ENCODE data around the gene USP3. TPM values are rescaled to one million over a fixed set of nuclear protein-coding genes. Genes with fewer than 3 reads are reported as not detected.

USP3 gene
- total RNA-seq, 1 experiment from 2014 or later: 36.6 TPM

DNA sequence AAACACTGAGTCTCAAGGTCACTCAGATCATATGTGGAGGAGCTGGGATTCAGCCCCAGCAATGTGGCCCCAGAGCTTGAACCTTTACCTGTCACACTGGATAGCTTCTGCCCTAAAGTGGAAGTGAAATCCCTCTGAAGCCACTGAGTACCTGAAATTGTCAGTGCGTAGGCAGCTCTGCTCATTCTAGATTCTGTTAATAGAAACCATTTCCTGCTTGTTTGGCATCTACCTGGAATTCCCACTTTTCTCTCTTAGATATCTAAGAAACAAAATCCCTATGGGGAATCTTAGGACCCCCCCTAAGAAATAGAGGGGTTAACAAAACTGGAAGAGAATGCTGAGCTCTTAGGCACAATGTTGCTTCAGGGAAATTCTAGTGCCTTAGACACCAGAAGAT is 122.6 kb downstream of the USP3 start:
- no peak overlapping the region for H3K27ac Mint-ChIP-seq
- DNase-seq (ENCODE audit: low spot score) (no peak), ATAC-seq (no peak)
- CTCF ChIA-PET: interaction anchor here (0.7 kb wide), 1 partner anchor 233 kb away, joined by 3 read pairs; no protein-coding TSS in a partner anchor
- no peaks in the 10 kb centered on the region for H3K27me3 Mint-ChIP-seq (ENCODE audit: low read depth)
- 0 out of 2 replicates have a peak, but pooled peaks cover 3% of the 10 kb centered on the region for H3K9me3 Mint-ChIP-seq
- POLR2A ChIA-PET: no interaction called here
- TF ChIP-seq, protein P1, sequence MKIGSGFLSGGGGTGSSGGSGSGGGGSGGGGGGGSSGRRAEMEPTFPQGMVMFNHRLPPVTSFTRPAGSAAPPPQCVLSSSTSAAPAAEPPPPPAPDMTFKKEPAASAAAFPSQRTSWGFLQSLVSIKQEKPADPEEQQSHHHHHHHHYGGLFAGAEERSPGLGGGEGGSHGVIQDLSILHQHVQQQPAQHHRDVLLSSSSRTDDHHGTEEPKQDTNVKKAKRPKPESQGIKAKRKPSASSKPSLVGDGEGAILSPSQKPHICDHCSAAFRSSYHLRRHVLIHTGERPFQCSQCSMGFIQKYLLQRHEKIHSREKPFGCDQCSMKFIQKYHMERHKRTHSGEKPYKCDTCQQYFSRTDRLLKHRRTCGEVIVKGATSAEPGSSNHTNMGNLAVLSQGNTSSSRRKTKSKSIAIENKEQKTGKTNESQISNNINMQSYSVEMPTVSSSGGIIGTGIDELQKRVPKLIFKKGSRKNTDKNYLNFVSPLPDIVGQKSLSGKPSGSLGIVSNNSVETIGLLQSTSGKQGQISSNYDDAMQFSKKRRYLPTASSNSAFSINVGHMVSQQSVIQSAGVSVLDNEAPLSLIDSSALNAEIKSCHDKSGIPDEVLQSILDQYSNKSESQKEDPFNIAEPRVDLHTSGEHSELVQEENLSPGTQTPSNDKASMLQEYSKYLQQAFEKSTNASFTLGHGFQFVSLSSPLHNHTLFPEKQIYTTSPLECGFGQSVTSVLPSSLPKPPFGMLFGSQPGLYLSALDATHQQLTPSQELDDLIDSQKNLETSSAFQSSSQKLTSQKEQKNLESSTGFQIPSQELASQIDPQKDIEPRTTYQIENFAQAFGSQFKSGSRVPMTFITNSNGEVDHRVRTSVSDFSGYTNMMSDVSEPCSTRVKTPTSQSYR (CRISPR knock-in tag; IDR thresholded peaks at IDR 0.05): no peak
- no peak for TF ChIP-seq JAZF1 (CRISPR knock-in tag; IDR thresholded peaks at IDR 0.05)
- TF ChIP-seq GTF2I (CRISPR knock-in tag; conservative IDR thresholded peaks at IDR 0.05): no peak
- TF ChIP-seq SMAD3 (CRISPR knock-in tag; IDR thresholded peaks at IDR 0.05; ENCODE audit: borderline replicate concordance): no peak
- TF ChIP-seq, protein P2, sequence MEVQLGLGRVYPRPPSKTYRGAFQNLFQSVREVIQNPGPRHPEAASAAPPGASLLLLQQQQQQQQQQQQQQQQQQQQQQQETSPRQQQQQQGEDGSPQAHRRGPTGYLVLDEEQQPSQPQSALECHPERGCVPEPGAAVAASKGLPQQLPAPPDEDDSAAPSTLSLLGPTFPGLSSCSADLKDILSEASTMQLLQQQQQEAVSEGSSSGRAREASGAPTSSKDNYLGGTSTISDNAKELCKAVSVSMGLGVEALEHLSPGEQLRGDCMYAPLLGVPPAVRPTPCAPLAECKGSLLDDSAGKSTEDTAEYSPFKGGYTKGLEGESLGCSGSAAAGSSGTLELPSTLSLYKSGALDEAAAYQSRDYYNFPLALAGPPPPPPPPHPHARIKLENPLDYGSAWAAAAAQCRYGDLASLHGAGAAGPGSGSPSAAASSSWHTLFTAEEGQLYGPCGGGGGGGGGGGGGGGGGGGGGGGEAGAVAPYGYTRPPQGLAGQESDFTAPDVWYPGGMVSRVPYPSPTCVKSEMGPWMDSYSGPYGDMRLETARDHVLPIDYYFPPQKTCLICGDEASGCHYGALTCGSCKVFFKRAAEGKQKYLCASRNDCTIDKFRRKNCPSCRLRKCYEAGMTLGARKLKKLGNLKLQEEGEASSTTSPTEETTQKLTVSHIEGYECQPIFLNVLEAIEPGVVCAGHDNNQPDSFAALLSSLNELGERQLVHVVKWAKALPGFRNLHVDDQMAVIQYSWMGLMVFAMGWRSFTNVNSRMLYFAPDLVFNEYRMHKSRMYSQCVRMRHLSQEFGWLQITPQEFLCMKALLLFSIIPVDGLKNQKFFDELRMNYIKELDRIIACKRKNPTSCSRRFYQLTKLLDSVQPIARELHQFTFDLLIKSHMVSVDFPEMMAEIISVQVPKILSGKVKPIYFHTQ (CRISPR knock-in tag; IDR thresholded peaks at IDR 0.05): no peak
- TF ChIP-seq ETV6 (CRISPR knock-in tag; IDR thresholded peaks at IDR 0.05): no peak
- no peak for TF ChIP-seq GABPB1 (CRISPR knock-in tag; IDR thresholded peaks at IDR 0.05)
- TF ChIP-seq, protein P3, sequence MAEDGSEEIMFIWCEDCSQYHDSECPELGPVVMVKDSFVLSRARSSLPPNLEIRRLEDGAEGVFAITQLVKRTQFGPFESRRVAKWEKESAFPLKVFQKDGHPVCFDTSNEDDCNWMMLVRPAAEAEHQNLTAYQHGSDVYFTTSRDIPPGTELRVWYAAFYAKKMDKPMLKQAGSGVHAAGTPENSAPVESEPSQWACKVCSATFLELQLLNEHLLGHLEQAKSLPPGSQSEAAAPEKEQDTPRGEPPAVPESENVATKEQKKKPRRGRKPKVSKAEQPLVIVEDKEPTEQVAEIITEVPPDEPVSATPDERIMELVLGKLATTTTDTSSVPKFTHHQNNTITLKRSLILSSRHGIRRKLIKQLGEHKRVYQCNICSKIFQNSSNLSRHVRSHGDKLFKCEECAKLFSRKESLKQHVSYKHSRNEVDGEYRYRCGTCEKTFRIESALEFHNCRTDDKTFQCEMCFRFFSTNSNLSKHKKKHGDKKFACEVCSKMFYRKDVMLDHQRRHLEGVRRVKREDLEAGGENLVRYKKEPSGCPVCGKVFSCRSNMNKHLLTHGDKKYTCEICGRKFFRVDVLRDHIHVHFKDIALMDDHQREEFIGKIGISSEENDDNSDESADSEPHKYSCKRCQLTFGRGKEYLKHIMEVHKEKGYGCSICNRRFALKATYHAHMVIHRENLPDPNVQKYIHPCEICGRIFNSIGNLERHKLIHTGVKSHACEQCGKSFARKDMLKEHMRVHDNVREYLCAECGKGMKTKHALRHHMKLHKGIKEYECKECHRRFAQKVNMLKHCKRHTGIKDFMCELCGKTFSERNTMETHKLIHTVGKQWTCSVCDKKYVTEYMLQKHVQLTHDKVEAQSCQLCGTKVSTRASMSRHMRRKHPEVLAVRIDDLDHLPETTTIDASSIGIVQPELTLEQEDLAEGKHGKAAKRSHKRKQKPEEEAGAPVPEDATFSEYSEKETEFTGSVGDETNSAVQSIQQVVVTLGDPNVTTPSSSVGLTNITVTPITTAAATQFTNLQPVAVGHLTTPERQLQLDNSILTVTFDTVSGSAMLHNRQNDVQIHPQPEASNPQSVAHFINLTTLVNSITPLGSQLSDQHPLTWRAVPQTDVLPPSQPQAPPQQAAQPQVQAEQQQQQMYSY (CRISPR knock-in tag; IDR thresholded peaks at IDR 0.05): no peak
- no peak for TF ChIP-seq ZNF263 (CRISPR knock-in tag; IDR thresholded peaks at IDR 0.05; ENCODE audit: low read depth)
- no peak for TF ChIP-seq SMAD4 (CRISPR knock-in tag; IDR thresholded peaks at IDR 0.05)
- H3K36me3 Mint-ChIP-seq: peaks cover 36% of the 10 kb centered on the region
- no peaks in the 10 kb centered on the region for H3K4me1 Mint-ChIP-seq
- no peak overlapping the region for H3K4me3 Mint-ChIP-seq

DNA sequence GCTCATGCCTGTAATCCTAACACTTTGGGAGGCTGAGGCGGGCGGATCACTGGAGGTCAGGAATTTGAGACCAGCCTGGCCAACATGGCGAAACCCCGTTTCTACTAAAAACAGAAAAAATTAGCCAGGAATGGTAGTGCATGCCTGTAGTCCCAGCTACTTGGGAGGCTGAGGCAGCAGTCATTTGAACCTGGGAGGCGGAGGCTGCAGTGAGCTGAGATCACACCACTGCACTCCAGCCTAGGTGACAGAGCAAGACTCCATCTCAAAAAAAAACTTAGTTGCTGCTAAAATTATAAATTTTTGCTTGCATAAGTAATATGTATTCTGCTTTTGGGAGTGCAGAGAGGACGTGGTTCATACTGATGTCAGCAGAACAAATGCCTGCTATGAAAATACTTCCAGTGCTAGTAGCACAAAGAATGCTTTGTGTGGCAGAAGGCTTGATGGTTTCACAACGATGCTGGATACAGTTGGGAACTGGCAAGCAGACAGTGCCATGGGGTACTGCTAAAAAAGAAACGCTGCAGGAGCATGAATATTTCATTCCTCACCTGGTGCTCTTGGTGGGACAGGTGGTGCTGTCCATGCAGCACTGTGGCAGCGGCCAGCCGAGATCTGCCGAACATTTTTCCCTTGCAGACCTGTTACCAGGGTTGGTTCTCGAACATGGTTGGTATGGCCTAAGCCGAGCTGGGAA is 123.9 kb downstream of the USP3 start:
- no peak overlapping the region for H3K4me3 Mint-ChIP-seq
- POLR2A ChIA-PET: no interaction called here
- H3K4me1 Mint-ChIP-seq: no peaks in the 10 kb centered on the region
- no peak overlapping the region for H3K27ac Mint-ChIP-seq
- DNase-seq (ENCODE audit: low spot score): no peak
- CTCF ChIA-PET: interaction anchor here (2.2 kb wide), 1 partner anchor 317 kb away, joined by 5 read pairs; no protein-coding TSS in a partner anchor
- H3K9me3 Mint-ChIP-seq: 0 out of 2 replicates have a peak, but pooled peaks cover 3% of the 10 kb centered on the region
- no peaks in the 10 kb centered on the region for H3K27me3 Mint-ChIP-seq (ENCODE audit: low read depth)
- no peak for ATAC-seq
- H3K36me3 Mint-ChIP-seq: peaks cover 24% of the 10 kb centered on the region
- TF ChIP-seq, protein P4, sequence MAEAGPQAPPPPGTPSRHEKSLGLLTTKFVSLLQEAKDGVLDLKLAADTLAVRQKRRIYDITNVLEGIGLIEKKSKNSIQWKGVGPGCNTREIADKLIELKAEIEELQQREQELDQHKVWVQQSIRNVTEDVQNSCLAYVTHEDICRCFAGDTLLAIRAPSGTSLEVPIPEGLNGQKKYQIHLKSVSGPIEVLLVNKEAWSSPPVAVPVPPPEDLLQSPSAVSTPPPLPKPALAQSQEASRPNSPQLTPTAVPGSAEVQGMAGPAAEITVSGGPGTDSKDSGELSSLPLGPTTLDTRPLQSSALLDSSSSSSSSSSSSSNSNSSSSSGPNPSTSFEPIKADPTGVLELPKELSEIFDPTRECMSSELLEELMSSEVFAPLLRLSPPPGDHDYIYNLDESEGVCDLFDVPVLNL (CRISPR knock-in tag; IDR thresholded peaks at IDR 0.05; ENCODE audit: borderline replicate concordance, low read depth): no peak
- TF ChIP-seq ATF1 (CRISPR knock-in tag; IDR thresholded peaks at IDR 0.05) (no peak), ZNF219 (CRISPR knock-in tag; IDR thresholded peaks at IDR 0.05; ENCODE audit: borderline replicate concordance) (no peak), TEAD4 (CRISPR knock-in tag; IDR thresholded peaks at IDR 0.05) (no peak), HMGA2 (CRISPR knock-in tag; IDR thresholded peaks at IDR 0.05) (no peak), FOXK1 (CRISPR knock-in tag; IDR thresholded peaks at IDR 0.05) (no peak), NR2C2 (CRISPR knock-in tag; IDR thresholded peaks at IDR 0.05) (no peak), NFATC4 (CRISPR knock-in tag; IDR thresholded peaks at IDR 0.05) (no peak)
- TF ChIP-seq, protein P5, sequence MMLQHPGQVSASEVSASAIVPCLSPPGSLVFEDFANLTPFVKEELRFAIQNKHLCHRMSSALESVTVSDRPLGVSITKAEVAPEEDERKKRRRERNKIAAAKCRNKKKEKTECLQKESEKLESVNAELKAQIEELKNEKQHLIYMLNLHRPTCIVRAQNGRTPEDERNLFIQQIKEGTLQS (CRISPR knock-in tag; conservative IDR thresholded peaks at IDR 0.05): no peak
- TF ChIP-seq, protein P6, sequence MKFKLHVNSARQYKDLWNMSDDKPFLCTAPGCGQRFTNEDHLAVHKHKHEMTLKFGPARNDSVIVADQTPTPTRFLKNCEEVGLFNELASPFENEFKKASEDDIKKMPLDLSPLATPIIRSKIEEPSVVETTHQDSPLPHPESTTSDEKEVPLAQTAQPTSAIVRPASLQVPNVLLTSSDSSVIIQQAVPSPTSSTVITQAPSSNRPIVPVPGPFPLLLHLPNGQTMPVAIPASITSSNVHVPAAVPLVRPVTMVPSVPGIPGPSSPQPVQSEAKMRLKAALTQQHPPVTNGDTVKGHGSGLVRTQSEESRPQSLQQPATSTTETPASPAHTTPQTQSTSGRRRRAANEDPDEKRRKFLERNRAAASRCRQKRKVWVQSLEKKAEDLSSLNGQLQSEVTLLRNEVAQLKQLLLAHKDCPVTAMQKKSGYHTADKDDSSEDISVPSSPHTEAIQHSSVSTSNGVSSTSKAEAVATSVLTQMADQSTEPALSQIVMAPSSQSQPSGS (CRISPR knock-in tag; IDR thresholded peaks at IDR 0.05; ENCODE audit: borderline replicate concordance, low read depth): no peak
